ELF-1 (cell line): Measurements from ENCODE around the gene TNIP2.

Experiments
- DNase-seq: peaks from one replicate; pipeline ENCODE4 v3.0.0-alpha.2; 2016; ENCODE audit warnings: low read depth, low spot score

The TNIP2 gene

GRCh38 chr4:2768124-2768523 lies 12.0 kb upstream of the TNIP2 start:
- no peak for DNase-seq

GRCh38 chr4:2767705-2768074 lies 11.6 kb upstream of the TNIP2 start:
- peak; percentile 66 for DNase-seq

GRCh38 chr4:2767046-2767704 lies 11.0 kb upstream of the TNIP2 start:
- no peak for DNase-seq

DNA sequence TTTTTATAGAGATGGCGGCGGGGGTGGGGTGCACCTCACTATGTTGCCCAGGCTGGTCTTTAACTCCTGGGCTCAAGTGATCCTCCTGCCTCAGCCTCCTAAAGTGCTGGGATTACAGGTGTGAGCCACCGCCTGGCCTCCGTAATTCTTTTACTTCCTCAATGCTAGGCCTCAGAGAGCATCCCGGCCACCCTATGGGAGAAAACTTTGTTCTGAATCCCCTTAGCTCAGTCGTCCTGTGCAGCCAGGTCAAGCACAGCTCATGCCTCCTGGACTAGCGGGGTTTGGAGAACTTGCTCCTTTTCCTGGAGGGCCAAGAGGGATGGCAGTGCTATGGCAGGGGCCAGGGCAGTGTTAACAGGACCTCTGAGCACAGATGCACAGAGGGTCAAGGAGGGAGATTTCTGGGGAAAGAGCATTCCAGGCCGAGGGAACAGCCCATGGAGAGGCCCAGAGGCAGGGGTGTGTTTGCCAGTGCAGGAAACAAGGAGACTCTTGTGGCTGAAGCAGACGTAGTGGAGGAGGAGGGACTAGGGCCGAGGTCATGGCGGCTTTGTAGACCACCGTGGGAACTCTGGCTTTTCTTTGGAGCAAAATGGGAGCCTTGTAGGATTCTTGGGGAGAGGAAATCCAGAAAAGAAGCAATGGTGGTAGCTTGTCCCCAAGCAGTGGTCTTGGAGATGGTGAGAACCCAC lies 9.8 kb upstream of the TNIP2 start:
- DNase-seq: no peak

DNA sequence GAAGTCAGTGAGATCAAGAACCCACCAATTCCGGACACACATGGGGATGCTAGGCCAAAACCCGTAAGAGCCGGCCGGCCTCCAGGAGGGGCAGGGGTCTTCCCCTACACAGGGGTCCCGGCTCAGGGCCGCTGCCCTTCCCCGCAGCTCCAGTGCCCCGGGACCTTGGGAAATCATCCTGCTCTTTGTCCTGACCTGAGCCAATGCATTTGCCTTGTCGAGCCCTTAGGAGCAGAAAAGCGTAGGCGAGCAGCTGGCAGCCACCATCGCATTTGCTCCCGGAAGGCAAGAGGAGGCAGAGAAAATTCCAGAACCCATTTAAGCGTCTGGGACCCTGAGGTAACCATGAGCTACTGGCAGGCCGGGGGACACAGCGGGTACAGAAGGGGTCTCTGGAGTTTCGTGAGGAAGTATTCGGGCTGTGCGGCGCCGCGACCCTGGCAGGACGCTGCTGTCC lies 7.4 kb upstream of the TNIP2 start:
- DNase-seq: no peak

GRCh38 chr4:2762486-2763370 lies 6.6 kb upstream of the TNIP2 start:
- DNase-seq: peak; percentile 25

DNA sequence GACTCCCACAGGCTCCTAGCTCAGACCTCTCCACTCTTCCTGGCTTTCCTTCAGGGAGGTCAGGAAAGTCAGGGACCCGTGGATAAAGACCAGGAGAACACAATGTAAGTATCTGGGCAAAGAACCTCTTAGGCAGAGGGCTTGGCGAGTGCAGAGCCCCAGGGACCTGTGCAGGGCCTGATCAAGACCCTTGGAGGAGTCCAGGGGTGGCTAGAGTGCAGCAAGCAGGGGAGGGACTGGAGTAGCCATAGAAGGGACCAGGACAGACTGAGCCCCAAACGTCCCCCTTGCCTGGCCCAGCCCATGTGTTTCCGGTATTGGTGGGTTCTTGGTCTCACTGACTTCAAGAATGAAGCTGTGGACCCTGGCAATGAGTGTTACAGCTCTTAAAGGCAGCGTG lies 5.9 kb upstream of the TNIP2 start:
- DNase-seq: no peak

- peak; percentile 61 for DNase-seq
Measured at GRCh38 chr4:2761035-2761923, 5.1 kb upstream of the TNIP2 start.

DNA sequence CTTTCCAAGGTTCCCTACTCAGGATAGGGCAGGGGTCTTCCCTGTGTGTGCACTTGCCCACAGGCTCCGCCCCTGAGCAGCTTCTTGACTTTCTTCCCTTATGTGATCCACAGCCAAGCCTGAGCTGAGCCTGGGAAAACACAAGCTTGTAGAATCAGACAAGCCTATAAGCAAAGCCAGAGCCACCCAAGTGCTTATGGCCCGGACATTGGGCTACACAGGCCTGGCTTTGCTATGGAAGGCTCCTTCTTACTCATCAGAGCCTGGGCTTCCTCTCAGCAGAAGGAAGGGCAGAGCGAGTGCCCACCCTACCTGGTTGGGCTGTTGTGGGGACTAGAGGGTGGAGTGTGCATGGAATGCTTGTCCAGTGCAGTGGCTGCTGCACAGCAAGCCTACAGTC lies 1.3 kb upstream of the TNIP2 start:
- peak; percentile 35 for DNase-seq

DNA sequence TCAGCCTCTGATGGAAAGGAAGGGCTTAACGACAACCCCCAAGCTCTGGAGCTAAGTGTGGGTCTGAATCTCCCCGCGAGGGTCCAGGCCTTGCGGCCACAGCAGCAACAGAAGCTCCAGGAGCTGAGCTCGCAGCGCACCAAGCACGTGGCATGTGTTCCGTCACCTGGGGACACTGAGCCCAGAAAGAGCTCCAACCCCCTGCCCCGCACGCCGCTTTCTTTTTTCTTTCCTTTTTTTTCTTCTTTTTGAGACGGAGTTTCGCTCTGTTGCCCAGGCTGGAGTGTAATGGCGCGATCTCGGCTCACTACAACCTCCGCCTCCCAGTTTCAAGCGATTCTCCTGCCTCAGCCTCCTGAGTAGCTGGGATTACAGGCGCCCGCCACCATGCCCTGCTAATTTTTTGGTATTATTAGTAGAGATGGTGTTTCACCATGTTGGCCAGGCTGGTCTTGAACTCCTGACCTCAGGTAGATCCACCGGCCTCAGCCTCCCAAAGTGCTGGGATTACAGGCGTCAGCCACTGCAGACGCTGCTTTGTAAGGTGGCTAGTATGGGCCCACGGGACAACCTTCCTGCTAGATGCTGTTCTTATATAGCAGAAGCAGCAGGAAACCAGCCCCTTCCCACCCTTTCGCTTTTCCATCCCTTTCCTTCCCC lies 685 bp upstream of the TNIP2 start:
- DNase-seq: no peak

DNA sequence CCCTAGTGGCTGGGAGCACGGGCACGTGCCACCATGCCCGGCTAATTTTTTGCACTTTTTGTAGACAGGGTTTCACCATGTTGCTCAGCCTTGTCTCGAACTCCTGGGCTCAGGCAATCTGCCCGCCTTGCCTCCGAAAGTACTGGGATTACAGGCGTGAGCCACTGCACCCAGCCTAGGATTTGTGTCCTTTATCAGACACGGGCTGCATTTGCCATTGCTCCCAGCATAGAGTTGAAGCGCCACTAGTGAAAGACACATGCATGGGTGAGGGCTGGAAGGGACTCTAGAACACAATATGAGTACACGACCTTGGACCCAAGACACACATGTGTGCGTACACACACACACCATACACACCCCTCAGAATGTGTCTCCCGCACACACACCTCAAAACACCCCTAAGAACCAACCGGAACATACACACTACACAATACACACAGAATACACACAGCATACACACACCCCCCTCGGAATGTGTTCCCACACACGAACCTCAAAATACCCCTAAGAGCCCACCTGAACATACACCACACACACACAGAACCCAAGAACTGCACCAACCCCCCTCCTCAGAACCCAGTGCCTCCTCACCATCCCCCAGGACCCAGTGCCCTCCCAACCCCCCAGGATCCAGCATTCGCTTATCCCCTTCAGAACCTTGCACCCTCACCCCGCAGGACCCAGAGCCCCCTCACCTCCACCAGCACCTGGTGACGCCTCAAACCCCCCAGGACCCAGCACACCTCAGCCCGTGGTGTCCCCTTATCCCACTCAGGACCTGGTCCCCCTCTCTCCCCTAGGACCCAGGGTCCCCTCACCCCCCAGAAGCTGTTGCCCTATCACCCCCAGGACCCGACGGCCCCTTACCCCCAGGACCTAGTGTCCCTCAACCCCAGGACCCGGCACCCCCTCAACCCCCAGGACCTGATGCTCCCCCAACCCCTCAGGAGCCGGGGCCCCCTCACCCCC lies 1.0 kb downstream of the TNIP2 start:
- no peak for DNase-seq

- no peak for DNase-seq
Measured at GRCh38 chr4:2753436-2753835, 2.7 kb downstream of the TNIP2 start.

DNA sequence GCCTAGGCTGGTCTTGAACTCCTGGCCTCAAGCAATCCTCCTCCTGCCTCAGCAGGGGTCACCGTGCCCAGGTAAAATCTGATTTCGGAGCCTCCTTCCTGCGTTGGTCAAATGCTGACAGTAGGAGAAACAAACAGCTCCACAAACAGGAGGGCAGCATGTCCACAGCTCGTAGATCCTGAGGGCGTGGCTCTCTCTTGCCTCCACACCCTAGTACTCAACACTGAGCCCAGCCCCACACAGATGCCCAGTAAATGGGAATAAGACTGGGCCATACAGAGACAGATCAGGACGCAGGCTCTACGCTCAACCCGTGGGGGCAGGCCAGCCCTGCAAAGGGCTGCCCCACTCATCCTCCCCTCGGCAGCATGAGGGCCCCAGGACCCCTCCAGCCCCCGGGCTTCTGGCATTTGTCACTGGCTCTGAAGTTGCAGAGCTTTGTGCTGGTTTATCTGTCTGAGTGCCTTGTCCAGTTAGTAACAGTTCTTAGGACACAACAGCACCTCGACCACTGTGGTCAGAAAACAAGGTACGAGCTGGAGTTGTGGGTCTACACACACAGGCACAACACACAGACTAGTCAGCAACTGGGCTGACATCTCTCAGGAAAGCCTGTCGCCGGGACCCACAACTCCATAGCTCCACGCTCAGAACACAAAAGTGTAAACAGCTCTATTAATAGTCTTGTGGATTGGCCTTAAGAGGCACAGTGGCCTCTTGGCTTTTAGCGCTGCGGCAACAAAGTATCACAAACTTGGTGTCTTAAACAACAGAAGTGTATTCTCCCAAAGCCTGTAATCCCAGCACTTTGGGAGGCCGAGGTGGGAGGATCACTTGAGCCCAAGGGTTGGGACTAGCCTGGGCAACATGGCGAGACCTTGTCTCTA lies 5.2 kb downstream of the TNIP2 start:
- DNase-seq: no peak

- DNase-seq: no peak
Measured at GRCh38 chr4:2746891-2747695, 9.0 kb downstream of the TNIP2 start.

DNA sequence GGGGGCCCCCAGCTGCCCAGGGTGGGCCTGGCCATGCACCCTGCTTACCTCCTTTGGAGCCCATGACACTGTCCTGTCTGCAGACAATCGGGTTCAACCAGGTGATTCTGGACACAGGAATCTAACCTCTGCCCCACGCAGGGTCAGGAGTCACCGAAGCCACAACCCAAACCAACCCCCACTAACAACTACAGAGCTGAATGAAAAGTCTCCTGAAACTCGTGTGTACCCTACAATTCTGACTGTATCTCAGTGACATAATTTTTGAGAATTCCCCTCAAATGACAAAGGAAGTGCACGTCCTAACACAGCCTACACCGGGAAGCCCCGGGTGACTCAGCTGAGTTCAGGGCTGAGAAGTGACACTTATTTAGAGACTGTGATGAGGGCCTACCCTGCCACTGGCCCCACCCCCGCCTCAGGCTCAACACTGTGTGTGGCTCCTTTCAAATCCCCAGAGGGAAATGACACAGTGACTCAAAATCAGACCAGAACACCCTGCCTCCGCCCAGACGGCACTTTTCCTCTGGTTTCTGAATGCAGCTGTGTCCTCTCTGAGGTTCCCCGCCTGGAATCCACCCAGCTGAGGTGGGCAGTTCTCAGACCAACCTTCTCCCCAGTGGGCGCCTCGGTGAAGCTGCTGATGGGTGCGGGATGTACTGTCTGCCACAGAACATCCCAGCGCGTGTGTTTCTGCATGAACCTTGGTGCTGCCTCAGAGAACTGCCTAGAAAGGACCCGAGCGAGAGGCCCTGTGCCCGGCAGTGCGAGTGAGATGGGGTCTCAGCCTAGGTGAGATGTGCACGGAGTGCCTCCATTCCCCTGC lies 9.9 kb downstream of the TNIP2 start:
- peak; percentile 67 for DNase-seq

- no peak for DNase-seq
Measured at GRCh38 chr4:2745516-2745915, 10.6 kb downstream of the TNIP2 start.
